K562 (cell line): ENCODE data around the gene IPCEF1. TPM values are rescaled to one million over a fixed set of nuclear protein-coding genes. Genes with fewer than 3 reads are reported as not detected.

Experiments
- ATAC-seq: fragments of 200-7000 bp; cut with Tn5 transposase; 3 replicates; pipeline ENCODE4 v1.9.1; 2020; ENCODE audit warnings: moderate library complexity
- BruUV-seq: library from RNA; stranded (reverse); fragments of 400-500 nt; replicated peaks from 2 replicates; lab custom pipeline; 2021; lab: Mats Ljungman, UMichigan
- CTCF ChIA-PET: fragments of 300-600 bp; formaldehyde crosslinking; extraction: SDS; loops from one replicate; lab custom pipeline; 2021; ENCODE audit warnings: low intra/inter-chr PET ratio; lab: Yijun Ruan, JAX
- POLR2A ChIA-PET: fragments of 300-600, 350-650 bp; sonication (Branson Sonifier 250); formaldehyde crosslinking; extraction: SDS; loops from one replicate; lab custom pipeline; 2021; ENCODE audit warnings: antibody characterized with exemption, inconsistent platforms; lab: Yijun Ruan, JAX
- DNase-seq, 4 experiments: peaks; one replicate each; pipeline versions ENCODE4 v3.0.0 to v3.0.0-alpha.2; 2011 to 2018; ENCODE audit warnings: low spot score in 3 of 4, mixed read lengths in 3 of 4; ENCODE audit errors: extremely low read depth in 1 of 4
- FAIRE-seq: peaks from 2 replicates; lab custom pipeline; 2011; peaks lifted over from hg19 to GRCh38; lab: Jason Lieb, UNC
- H2AFZ ChIP-seq: 2 replicates; pipeline ENCODE4 v1.6.0; 2011; ENCODE audit warnings: low read depth, low read length, control low read depth, inconsistent platforms
- H3K27ac ChIP-seq: fragments of 200-600 bp; 3 replicates; pipeline ENCODE4 v1.8.0; 2011; ENCODE audit warnings: low read depth, mild to moderate bottlenecking, control low read depth, inconsistent platforms, low read length, moderate library complexity, mixed read lengths; ENCODE audit errors: extremely low read depth
- H3K27me3 ChIP-seq, 2 experiments: fragments of 300-600 bp in 1 of 2; 2 replicates in 1 of 2; 3 replicates in 1 of 2; pipeline versions ENCODE4 v1.6.0 to v1.8.0; 2011; ENCODE audit warnings: inconsistent platforms in 2 of 2, low read length in 2 of 2, mild to moderate bottlenecking in 1 of 2, mixed read lengths in 1 of 2, moderate library complexity in 1 of 2; ENCODE audit not compliant: control insufficient read depth in 2 of 2, insufficient read depth in 2 of 2
- H3K36me3 ChIP-seq: fragments of 300-600 bp; 3 replicates; pipeline ENCODE4 v1.8.0; 2011; ENCODE audit warnings: mild to moderate bottlenecking, low read length, inconsistent platforms; ENCODE audit not compliant: control insufficient read depth, insufficient read depth
- H3K4me1 ChIP-seq, 2 experiments: fragments of 200-600 bp in 1 of 2; replicated peaks in 1 of 2; 2 replicates in 1 of 2; 3 replicates in 1 of 2; pipeline versions ENCODE4 v1.5.1 to v1.8.0; 2011; ENCODE audit warnings: inconsistent platforms in 2 of 2, low read length in 2 of 2, mild to moderate bottlenecking in 1 of 2, mixed read lengths in 1 of 2, moderate library complexity in 1 of 2; ENCODE audit not compliant: control insufficient read depth in 2 of 2, insufficient read depth in 2 of 2
- H3K4me2 ChIP-seq: 2 replicates; pipeline ENCODE4 v1.6.1; 2011; ENCODE audit warnings: low read length, control low read depth, inconsistent platforms, mixed read lengths; ENCODE audit not compliant: insufficient read depth
- H3K4me3 ChIP-seq: fragments of 200-600 bp; sonication (generic), shearing (Covaris generic); 2 replicates; pipeline ENCODE4 v1.5.1; 2016; ENCODE audit warnings: control low read depth, inconsistent platforms
- H3K79me2 ChIP-seq: fragments of 200-600 bp; 3 replicates; pipeline ENCODE4 v1.8.0; 2011; ENCODE audit warnings: low read length, inconsistent platforms; ENCODE audit not compliant: control insufficient read depth, insufficient read depth
- H3K9ac ChIP-seq, 2 experiments: 2 replicates each; pipeline versions ENCODE4 v1.6.0 to v1.6.1; 2011; ENCODE audit warnings: low read depth in 2 of 2, low read length in 2 of 2, control low read depth in 1 of 2, inconsistent platforms in 1 of 2, mild to moderate bottlenecking in 1 of 2, mixed read lengths in 1 of 2; ENCODE audit not compliant: insufficient read depth in 1 of 2
- H3K9me1 ChIP-seq: one replicate; pipeline ENCODE4 v1.6.0; 2011; ENCODE audit warnings: inconsistent platforms, mild to moderate bottlenecking, low read length, moderate library complexity; ENCODE audit not compliant: control insufficient read depth, insufficient read depth
- H3K9me3 ChIP-seq: replicated peaks from 2 replicates; pipeline ENCODE4 v1.5.1; 2011; ENCODE audit warnings: low read depth, low read length, inconsistent platforms; ENCODE audit not compliant: control insufficient read depth, insufficient read depth
- H4K20me1 ChIP-seq: replicated peaks from 2 replicates; pipeline ENCODE4 v1.6.1; 2011; ENCODE audit warnings: low read length, inconsistent platforms, mixed read lengths; ENCODE audit not compliant: control insufficient read depth, insufficient read depth
- ASH1L ChIP-seq: fragments of 450-650 bp; IDR thresholded peaks from 2 replicates; pipeline ENCODE4 v1.6.1; 2018; ENCODE audit warnings: borderline replicate concordance, mild to moderate bottlenecking, low read depth; ENCODE audit not compliant: partially characterized antibody
- ELF4 ChIP-seq: fragments of 450-650 bp; formaldehyde crosslinking; IDR thresholded peaks from 2 replicates; pipeline ENCODE4 v1.4.0; 2022; ENCODE audit warnings: missing genetic modification characterization
- GTF2F1 ChIP-seq: IDR thresholded peaks from 2 replicates; pipeline ENCODE4 v1.6.1; 2011; ENCODE audit warnings: low read depth, low read length, improper control_type of control experiment
- KAT8 ChIP-seq: fragments of 450-650 bp; IDR thresholded peaks from 2 replicates; pipeline ENCODE4 v1.6.1; 2016; ENCODE audit warnings: low read depth, mild to moderate bottlenecking
- MECOM ChIP-seq: fragments of 250-450 bp; sonication (Bioruptor Pico); IDR thresholded peaks from 2 replicates; pipeline ENCODE4 v1.8.0; 2022; ENCODE audit warnings: inconsistent platforms
- NCOA1 ChIP-seq: fragments of 450-650 bp; IDR thresholded peaks from 2 replicates; pipeline ENCODE4 v1.6.1; 2016; ENCODE audit warnings: low read depth
- PATZ1 ChIP-seq: fragments of 250-450 bp; sonication (Bioruptor Pico); IDR thresholded peaks from 2 replicates; pipeline ENCODE4 v1.5.0; 2020; ENCODE audit warnings: mild to moderate bottlenecking, borderline replicate concordance
- SIRT6 ChIP-seq: IDR thresholded peaks from one replicate; pipeline ENCODE4 v1.6.1; 2012; ENCODE audit warnings: low read depth, mild to moderate bottlenecking, control low read depth, inconsistent platforms, low read length, moderate library complexity
- ZBTB43 ChIP-seq: sonication (generic); formaldehyde crosslinking; IDR thresholded peaks from 2 replicates; pipeline ENCODE4 v1.8.0; 2023; ENCODE audit warnings: mild to moderate bottlenecking, missing genetic modification reagents
- WGBS: fragments of 100-300 bp; shearing (Covaris generic); methylation state at CpG from one replicate; pipeline ENCODE4 v1.1.6; 2016; ENCODE audit warnings: low coverage, mixed read lengths; ENCODE audit not compliant: insufficient coverage; ENCODE audit errors: missing lambda C conversion rate; 5-methylcytosine and 5-hydroxymethylcytosine counted together
- in situ Hi-C: fragments of 300-500 bp; cut with MboI; formaldehyde crosslinking; loops from 4 replicates; pipeline ENCODE4 v1.15.0; 2018; ENCODE audit warnings: inconsistent platforms, mixed read lengths
- intact Hi-C: fragments of 100-400 bp; cut with micrococcal nuclease; formaldehyde crosslinking; loops from 2 replicates; pipeline ENCODE4 v1.14.2; 2022
- polyA plus RNA-seq, 8 experiments: library from polyadenylated mRNA; depleted of rRNA in 4 of 8; stranded (reverse) in 5 of 8; unstranded in 3 of 8; fragments of >200 nt; fragmentation: Nextera tagmentation in 2 of 8; fragmentation: Illumina TruSeq in 1 of 8; extraction: Ambion mirVana in 2 of 8; extraction: Trizol in 1 of 8; gene quantifications; 2 replicates each; pipeline versions ENCODE4 v1.2.1 to v1.2.3, GENCODE V29; 2011 to 2014; ENCODE audit warnings: inconsistent platforms in 1 of 8, missing spikeins in 1 of 8
- total RNA-seq, 7 experiments: library from RNA; depleted of rRNA in 6 of 7; stranded (reverse); fragments of >200 nt in 6 of 7; fragmentation: Illumina TruSeq in 2 of 7; extraction: Trizol in 2 of 7; gene quantifications; 2 replicates each; pipeline versions ENCODE4 v1.2.1 to v1.2.3, GENCODE V29; 2011 to 2021; ENCODE audit warnings: low replicate concordance in 1 of 7

IPCEF1 gene
- total and polyA plus RNA-seq, 9 of the 15 experiments (the other 6 are each of a cell fraction or from before 2014, with no cell fraction given): 0.14 to 0.18 TPM; not detected in 7

- no peak for DNase-seq
- ChIA-PET CTCF (no interaction called here), POLR2A (interaction anchor here (0.8 kb wide), 1 partner anchor 130 kb away, joined by 4 read pairs; no protein-coding TSS in a partner anchor)
- Histone ChIP-seq H3K4me3 (no peak overlapping the region), H2AFZ (no peak overlapping the region), H3K4me2 (no peak overlapping the region), H3K36me3 (no peaks in the 10 kb centered on the region), H3K79me2 (no peaks in the 10 kb centered on the region), H3K4me1 (no peaks in the 10 kb centered on the region), H3K9me1 (no peaks in the 10 kb centered on the region), H3K27ac (no peak overlapping the region), H3K9me3 (no peaks in the 10 kb centered on the region), H3K9ac (no peak overlapping the region), H4K20me1 (no peaks in the 10 kb centered on the region), H3K27me3 (no peaks in the 10 kb centered on the region)
- FAIRE-seq: no peak
- 3% methylated on average over 4 of the region's 4 CpGs for WGBS
- in situ Hi-C loops (loop anchor here (10.0 to 25.0 kb wide), 2 partner anchors 518 to 655 kb away; no protein-coding TSS in a partner anchor), intact Hi-C loops (loop anchor here (2.0 to 10.0 kb wide), 3 partner anchors 188 to 648 kb away; no protein-coding TSS in a partner anchor)
- BruUV-seq: no TSS peak
- TF ChIP-seq SIRT6 (no peak), ASH1L (no peak), NCOA1 (no peak), MECOM (CRISPR knock-in tag) (no peak), KAT8 (no peak), PATZ1 (no peak), GTF2F1 (no peak), ELF4 (no peak), ZBTB43 (CRISPR knock-in tag) (no peak)
- no peak for ATAC-seq
Observed at GRCh38 chr6:154157082-154157481, 199.5 kb downstream of the IPCEF1 start.
